Motor neuron (in vitro differentiated cells): ENCODE data around the gene MYO16. TPM values are rescaled to one million over a fixed set of nuclear protein-coding genes. Genes with fewer than 3 reads are reported as not detected.
"Not testable (repeated sequence)": the region's sequence is repeated elsewhere in the genome, so short reads cannot be mapped to it uniquely, and the experiment has no call there.

Experiments
- ATAC-seq, 8 experiments: fragments of 200-7000 bp; cut with Tn5 transposase; replicated peaks in 6 of 8; 2 replicates each; pipeline ENCODE4 v1.8.0; 2021; ENCODE audit warnings: mild to moderate bottlenecking in 8 of 8, moderate library complexity in 8 of 8
- H3K27ac ChIP-seq, 2 donors: fragments of 250-450 bp; sonication (Bioruptor Pico); 2 replicates each; pipeline ENCODE4 v1.9.0; 2021; ENCODE audit warnings: antibody characterized with exemption in 2 of 2, mild to moderate bottlenecking in 2 of 2, moderate library complexity in 1 of 2
- H3K4me1 ChIP-seq, 2 donors: fragments of 250-450 bp; sonication (Bioruptor Pico); replicated peaks in 1 of 2; 2 replicates each; pipeline ENCODE4 v1.6.1; 2021; ENCODE audit warnings: antibody characterized with exemption in 2 of 2, mild to moderate bottlenecking in 2 of 2, moderate library complexity in 1 of 2
- H3K4me3 ChIP-seq, 5 donors: fragments of 250-450 bp; sonication (Bioruptor Pico); 2 replicates each; pipeline ENCODE4 v1.9.0; 2021; ENCODE audit warnings: antibody characterized with exemption in 5 of 5, mild to moderate bottlenecking in 5 of 5, moderate library complexity in 4 of 5
- WGBS, 10 experiments: fragments of 450-650 bp; shearing (Covaris generic); methylation state at CpG; one replicate each; pipeline ENCODE4 v1.0.0; 2022; 5-methylcytosine and 5-hydroxymethylcytosine counted together
- in situ Hi-C, 9 experiments: fragments of 400-800 bp; cut with MboI; loops; one replicate each; pipeline ENCODE4 v1.15.0; 2021; ENCODE audit warnings: low sequenced_read_pairs in 9 of 9, low pct_unique_long_range_greater_than_20kb in 2 of 9; ENCODE audit not compliant: unreplicated experiment in 9 of 9
- total RNA-seq, 8 experiments: library from RNA; unstranded; fragments of 300-600 nt; gene quantifications; 2 replicates each; pipeline versions ENCODE4 v1.2.3 to v1.2.4, GENCODE V29; 2022

The MYO16 gene
- total RNA-seq, 8 experiments from 2014 or later, result 0.18 to 16.0 (median 6.2) TPM

- peak in 3 of 8 experiments; percentile 67 to 75 (median 72) for ATAC-seq
- H3K4me3 ChIP-seq, result no peak overlapping the region
- WGBS, 10 experiments, result 4 to 61% (median 18%) methylated on average over 2 to 5 of the region's 5 CpGs
These were observed 358.5 kb downstream of the MYO16 start for GRCh38 chr13:108987944-108988343.

GRCh38 chr13:108991416-108991815 is 362.0 kb downstream of the MYO16 start:
- H3K27ac ChIP-seq, H3K4me3 ChIP-seq, in situ Hi-C loops, ATAC-seq: not testable (repeated sequence)
- peaks cover 19 to 22% of the 10 kb centered on the region in 2 donors for H3K4me1 ChIP-seq
- WGBS, 10 experiments, result 76 to 100% (median 84%) methylated on average over 1 to 3 of the region's 3 CpGs; no CpG with 5 or more reads in 6 of the 10 experiments

More at GRCh38 chr13:108987944-108988343, 358.5 kb downstream of the MYO16 start:
- in situ Hi-C loops, result no loop called here
- Histone ChIP-seq H3K27ac (no peak overlapping the region), H3K4me1 (peaks cover 19 to 22% of the 10 kb centered on the region in 2 donors)

GRCh38 chr13:108993346-108993745 is 363.9 kb downstream of the MYO16 start:
- in situ Hi-C loops, result no loop called here
- WGBS, 10 experiments, result 0 to 90% (median 83%) methylated on average over 1 to 5 of the region's 5 CpGs; no CpG with 5 or more reads in 1 of the 10 experiments
- Histone ChIP-seq H3K4me1 (peaks cover 4 to 5% of the 10 kb centered on the region in 2 donors), H3K4me3 (no peak overlapping the region), H3K27ac (no peak overlapping the region)
- peak in 4 of 8 experiments; percentile 16 to 74 (median 50) for ATAC-seq

GRCh38 chr13:108996430-108996829 is 367.0 kb downstream of the MYO16 start:
- no peak for ATAC-seq
- no peaks in the 10 kb centered on the region for H3K4me1 ChIP-seq
- no peak overlapping the region for H3K4me3 ChIP-seq
- in situ Hi-C loops, result no loop called here
- no peak overlapping the region for H3K27ac ChIP-seq

GRCh38 chr13:109000207-109000606 is 370.8 kb downstream of the MYO16 start:
- ATAC-seq, result no peak
- Histone ChIP-seq H3K4me3 (no peak overlapping the region), H3K4me1 (no peaks in the 10 kb centered on the region), H3K27ac (no peak overlapping the region)
- 50 to 100% (median 69%) methylated on average over 1 to 2 of the region's 2 CpGs; no CpG with 5 or more reads in 5 of the 10 experiments for WGBS, 10 experiments
- in situ Hi-C loops, result no loop called here

GRCh38 chr13:109002934-109003333 is 373.5 kb downstream of the MYO16 start:
- Histone ChIP-seq H3K4me1 (no peaks in the 10 kb centered on the region), H3K4me3 (no peak overlapping the region), H3K27ac (no peak overlapping the region)
- in situ Hi-C loops, result no loop called here
- ATAC-seq, result no peak
- WGBS, 10 experiments, result 17 to 100% (median 84%) methylated on average over 1 to 2 of the region's 2 CpGs

GRCh38 chr13:109007946-109008345 is 378.5 kb downstream of the MYO16 start:
- in situ Hi-C loops, result no loop called here
- H3K4me3 ChIP-seq, result no peak overlapping the region
- H3K27ac ChIP-seq, result no peak overlapping the region
- ATAC-seq, result no peak
- no peaks in the 10 kb centered on the region for H3K4me1 ChIP-seq
- 0 to 94% (median 40%) methylated on average over 1 to 3 of the region's 3 CpGs; no CpG with 5 or more reads in 2 of the 10 experiments for WGBS, 10 experiments

- Histone ChIP-seq H3K4me3 (no peak overlapping the region), H3K27ac (no peak overlapping the region), H3K4me1 (no peaks in the 10 kb centered on the region)
- 0 to 95% (median 87%) methylated on average over 2 to 4 of the region's 4 CpGs for WGBS, 10 experiments
- in situ Hi-C loops, result no loop called here
- no peak for ATAC-seq
These were observed 380.3 kb downstream of the MYO16 start for GRCh38 chr13:109009756-109010155.

GRCh38 chr13:109010912-109011311 is 381.5 kb downstream of the MYO16 start:
- in situ Hi-C loops, result no loop called here
- WGBS, 10 experiments, result 60 to 100% (median 67%) methylated on average over 1 of the region's 1 CpG; no CpG with 5 or more reads in 7 of the 10 experiments
- Histone ChIP-seq H3K4me3 (no peak overlapping the region), H3K27ac (no peak overlapping the region), H3K4me1 (no peaks in the 10 kb centered on the region)
- no peak for ATAC-seq

- in situ Hi-C loops, result no loop called here
- 13 to 100% (median 53%) methylated on average over 1 to 5 of the region's 5 CpGs; no CpG with 5 or more reads in 2 of the 10 experiments for WGBS, 10 experiments
- Histone ChIP-seq H3K27ac (no peak overlapping the region), H3K4me1 (no peaks in the 10 kb centered on the region), H3K4me3 (no peak overlapping the region)
- ATAC-seq, result no peak
These were observed 382.7 kb downstream of the MYO16 start for GRCh38 chr13:109012115-109012514.

GRCh38 chr13:109021558-109021957 is 392.1 kb downstream of the MYO16 start:
- in situ Hi-C loops, result no loop called here
- Histone ChIP-seq H3K4me1 (no peaks in the 10 kb centered on the region), H3K4me3 (no peak overlapping the region), H3K27ac (no peak overlapping the region)
- peak in 2 of 8 experiments; percentile 56 to 58 for ATAC-seq
- 40 to 100% (median 83%) methylated on average over 1 to 4 of the region's 4 CpGs; no CpG with 5 or more reads in 2 of the 10 experiments for WGBS, 10 experiments

GRCh38 chr13:109024611-109025010 is 395.2 kb downstream of the MYO16 start:
- H3K27ac ChIP-seq, result no peak overlapping the region
- H3K4me1 ChIP-seq, result no peaks in the 10 kb centered on the region
- in situ Hi-C loops, result no loop called here
- H3K4me3 ChIP-seq, result no peak overlapping the region
- ATAC-seq, result no peak
- WGBS, 10 experiments, result 0 to 100% (median 71%) methylated on average over 1 of the region's 1 CpG; no CpG with 5 or more reads in 4 of the 10 experiments

- ATAC-seq, result no peak
- in situ Hi-C loops, result no loop called here
- no peak overlapping the region for H3K4me3 ChIP-seq
- no peak overlapping the region for H3K27ac ChIP-seq
- no peaks in the 10 kb centered on the region for H3K4me1 ChIP-seq
- 0 to 100% (median 71%) methylated on average over 1 to 4 of the region's 4 CpGs for WGBS, 10 experiments
These were observed 396.9 kb downstream of the MYO16 start for GRCh38 chr13:109026266-109026665.

- in situ Hi-C loops, result no loop called here
- ATAC-seq, result peak in 1 of 8 experiments; percentile 72
- H3K27ac ChIP-seq, result no peak overlapping the region
- H3K4me1 ChIP-seq, result no peaks in the 10 kb centered on the region
- 41 to 91% (median 70%) methylated on average over 5 to 9 of the region's 9 CpGs for WGBS, 10 experiments
- H3K4me3 ChIP-seq, result no peak overlapping the region
These were observed 399.2 kb downstream of the MYO16 start for GRCh38 chr13:109028624-109029023.
